ENCODE results near the gene FAAP100.

The FAAP100 gene

GRCh38 chr17:81556175-81556691, 4.1 kb upstream of the FAAP100 start:
- no peak for DNase-seq (ENCODE audit: low read depth in 2 of 2)

- DNase-seq (ENCODE audit: low read depth in 2 of 2), result no peak
Observed at GRCh38 chr17:81553616-81554181, 1.5 kb upstream of the FAAP100 start.

GRCh38 chr17:81553018-81553615, 964 bp upstream of the FAAP100 start:
- peak; percentile 43 to 47 for DNase-seq (ENCODE audit: low read depth in 2 of 2)

GRCh38 chr17:81551458-81552243, 502 bp downstream of the FAAP100 start:
- no peak for DNase-seq (ENCODE audit: low read depth in 2 of 2)

- no peak for DNase-seq (ENCODE audit: low read depth in 2 of 2)
Observed at GRCh38 chr17:81550830-81551457, 1.2 kb downstream of the FAAP100 start.

- DNase-seq (ENCODE audit: low read depth in 2 of 2), result no peak
Observed at GRCh38 chr17:81550285-81550684, 1.9 kb downstream of the FAAP100 start.

GRCh38 chr17:81549826-81550225, 2.3 kb downstream of the FAAP100 start:
- DNase-seq (ENCODE audit: low read depth in 2 of 2), result no peak

- no peak for DNase-seq (ENCODE audit: low read depth in 2 of 2)
Observed at GRCh38 chr17:81549031-81549557, 3.1 kb downstream of the FAAP100 start.

GRCh38 chr17:81547614-81547982, 4.6 kb downstream of the FAAP100 start:
- DNase-seq (ENCODE audit: low read depth in 2 of 2), result no peak

GRCh38 chr17:81546906-81547613, 5.1 kb downstream of the FAAP100 start:
- DNase-seq (ENCODE audit: low read depth in 2 of 2), result no peak

GRCh38 chr17:81545160-81545949, 6.8 kb downstream of the FAAP100 start:
- DNase-seq (ENCODE audit: low read depth in 2 of 2), result no peak

GRCh38 chr17:81544281-81544974, 7.7 kb downstream of the FAAP100 start:
- no peak for DNase-seq (ENCODE audit: low read depth in 2 of 2)

GRCh38 chr17:81543756-81544155, 8.4 kb downstream of the FAAP100 start:
- DNase-seq (ENCODE audit: low read depth in 2 of 2), result no peak

- no peak for DNase-seq (ENCODE audit: low read depth in 2 of 2)
Observed at GRCh38 chr17:81543339-81543675, 8.8 kb downstream of the FAAP100 start.

- no peak for DNase-seq (ENCODE audit: low read depth in 2 of 2)
Observed at GRCh38 chr17:81542431-81543338, 9.5 kb downstream of the FAAP100 start.

- no peak for DNase-seq (ENCODE audit: low read depth in 2 of 2)
Observed at GRCh38 chr17:81541123-81541522, 11.0 kb downstream of the FAAP100 start.

GRCh38 chr17:81540676-81541027, 11.5 kb downstream of the FAAP100 start:
- no peak for DNase-seq (ENCODE audit: low read depth in 2 of 2)

- DNase-seq (ENCODE audit: low read depth in 2 of 2), result no peak
Observed at GRCh38 chr17:81539961-81540675, 12.0 kb downstream of the FAAP100 start.

- DNase-seq (ENCODE audit: low read depth in 2 of 2), result no peak
Observed at GRCh38 chr17:81539571-81539900, 12.6 kb downstream of the FAAP100 start.
